GM12873 (cell line): Measurements from ENCODE around the gene RAB27B.

ENCODE experiments used
- CTCF ChIP-seq: IDR thresholded peaks from 2 replicates; pipeline ENCODE4 v1.5.1; 2012; ENCODE audit warnings: low read depth, mild to moderate bottlenecking, moderate library complexity, low read length, control low read depth; ENCODE audit not compliant: insufficient read depth; ENCODE audit errors: missing control alignments

RAB27B gene

DNA sequence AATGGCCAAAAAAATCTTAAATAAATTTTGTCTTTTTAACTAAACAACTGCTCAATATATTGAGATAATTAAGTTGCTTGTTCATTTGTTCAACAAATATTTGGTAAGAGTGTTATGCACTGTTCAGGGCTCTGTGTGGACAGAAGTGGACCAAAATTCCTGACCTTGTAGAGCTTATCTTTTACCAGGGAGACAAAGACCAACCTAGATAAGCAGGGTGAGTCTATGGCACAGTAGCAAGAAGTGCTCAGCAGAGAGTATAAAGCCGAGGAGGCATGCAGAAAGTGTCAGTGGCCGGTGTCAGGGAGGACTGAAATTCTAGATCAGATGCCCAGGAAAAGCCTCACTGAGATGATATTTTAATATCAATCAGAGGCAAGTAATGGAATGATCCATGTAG, 2.6 kb downstream of the RAB27B start:
- TF ChIP-seq CTCF = no peak

GRCh38 chr18:54835944-54836343, 7.7 kb downstream of the RAB27B start:
- TF ChIP-seq CTCF = no peak

DNA sequence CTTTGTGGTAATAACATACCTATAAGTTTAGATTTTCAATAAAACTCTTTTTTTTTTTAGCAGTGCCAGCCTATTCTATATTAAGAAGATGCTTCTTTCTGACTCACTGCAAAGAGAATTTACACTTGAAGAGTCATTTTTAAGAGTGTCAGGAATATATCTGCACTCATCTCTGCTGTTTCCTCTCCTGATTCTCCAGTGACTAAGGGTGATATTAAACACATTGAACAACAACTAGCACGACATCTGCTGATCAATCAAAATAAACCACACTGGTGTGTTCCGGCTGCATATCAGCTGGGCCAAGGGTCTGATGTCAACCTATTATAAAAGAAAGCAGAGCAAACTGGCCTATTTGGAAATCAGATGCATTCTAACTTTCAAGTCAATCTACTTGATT, 15.0 kb downstream of the RAB27B start:
- no peak for TF ChIP-seq CTCF

DNA sequence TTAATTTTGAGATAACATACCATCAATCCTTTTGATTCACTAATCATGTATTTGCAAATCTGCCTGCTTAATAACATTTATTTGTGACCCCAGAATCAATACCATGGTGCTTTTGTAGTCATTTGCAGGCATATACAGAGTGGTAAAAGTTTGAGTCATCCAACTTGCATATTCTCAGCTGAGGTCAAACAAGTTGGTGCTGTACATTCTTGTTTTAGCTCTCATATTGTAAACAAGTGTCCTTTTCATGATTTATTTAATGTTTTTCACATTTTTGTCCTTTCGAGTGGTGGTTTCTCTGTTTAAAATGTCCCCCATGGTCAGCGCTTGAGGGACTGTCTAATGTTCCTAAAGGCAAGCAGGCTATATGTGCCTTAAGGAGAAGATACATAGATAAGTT, 17.5 kb downstream of the RAB27B start:
- no peak for TF ChIP-seq CTCF

DNA sequence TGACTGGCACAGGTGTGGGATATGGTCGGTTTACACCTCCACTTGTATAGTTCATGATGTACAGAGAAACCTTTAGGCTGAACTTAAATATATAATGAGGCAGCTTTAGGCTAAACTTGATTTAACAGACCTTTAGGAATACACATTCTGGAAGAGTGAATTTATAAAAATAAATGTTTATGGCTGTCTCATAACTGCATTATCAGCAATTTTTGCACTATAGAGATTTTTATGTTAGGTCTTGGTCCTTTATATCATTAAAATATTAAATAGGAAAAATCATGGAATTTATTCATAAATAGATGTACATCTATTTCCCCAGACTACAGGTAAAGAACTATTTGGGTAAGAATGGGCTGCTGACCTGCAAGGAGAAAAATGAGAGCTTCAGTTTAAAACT, 19.8 kb downstream of the RAB27B start:
- no peak for TF ChIP-seq CTCF

GRCh38 chr18:54849683-54850082, 21.4 kb downstream of the RAB27B start:
- no peak for TF ChIP-seq CTCF

- TF ChIP-seq CTCF = no peak
Observed at GRCh38 chr18:54850598-54850997, 22.3 kb downstream of the RAB27B start.
